Right lobe of liver (tissue), 4 donors: ENCODE measurements around the gene PRKAB1.

Source experiments
- CTCF ChIP-seq, 4 donors: fragments of 200-600 bp in 3 of 4; fragments of 450-650 bp in 1 of 4; IDR thresholded peaks; one replicate each; pipeline versions ENCODE4 v1.5.1 to v1.8.0; 2016 to 2022; ENCODE audit warnings: antibody characterized with exemption in 4 of 4, mild to moderate bottlenecking in 2 of 4
- POLR2A ChIP-seq: fragments of 450-650 bp; IDR thresholded peaks from one replicate; pipeline ENCODE4 v1.6.1; 2017; ENCODE audit warnings: antibody characterized with exemption, mild to moderate bottlenecking
- donor health status: DM: no; HTN: no; CAD: no.
- donor health status: DM: no; HTN: no; CAD: no.
- donor health status: DM: no; HTN: yes; CAD: no.

GRCh38 chr12:119686355-119686754, 18.4 kb downstream of the PRKAB1 start:
- TF ChIP-seq CTCF (IDR thresholded peaks at IDR 0.05) (no peak), POLR2A (no peak)
